Activated CD4-positive, alpha-beta T cell treated with anti-CD3 and anti-CD28 coated beads, Interleukin-2, amount 50 U/mL, for 48 hours (primary cell): ENCODE measurements around the gene RABL2B.
"Not testable (repeated sequence)": the region's sequence is repeated elsewhere in the genome, so short reads cannot be mapped to it uniquely, and the experiment has no call there.

Experiments used
- DNase-seq, 2 experiments: peaks; one replicate each; pipeline ENCODE4 v3.0.0-alpha.2; 2020

Gene RABL2B

DNA sequence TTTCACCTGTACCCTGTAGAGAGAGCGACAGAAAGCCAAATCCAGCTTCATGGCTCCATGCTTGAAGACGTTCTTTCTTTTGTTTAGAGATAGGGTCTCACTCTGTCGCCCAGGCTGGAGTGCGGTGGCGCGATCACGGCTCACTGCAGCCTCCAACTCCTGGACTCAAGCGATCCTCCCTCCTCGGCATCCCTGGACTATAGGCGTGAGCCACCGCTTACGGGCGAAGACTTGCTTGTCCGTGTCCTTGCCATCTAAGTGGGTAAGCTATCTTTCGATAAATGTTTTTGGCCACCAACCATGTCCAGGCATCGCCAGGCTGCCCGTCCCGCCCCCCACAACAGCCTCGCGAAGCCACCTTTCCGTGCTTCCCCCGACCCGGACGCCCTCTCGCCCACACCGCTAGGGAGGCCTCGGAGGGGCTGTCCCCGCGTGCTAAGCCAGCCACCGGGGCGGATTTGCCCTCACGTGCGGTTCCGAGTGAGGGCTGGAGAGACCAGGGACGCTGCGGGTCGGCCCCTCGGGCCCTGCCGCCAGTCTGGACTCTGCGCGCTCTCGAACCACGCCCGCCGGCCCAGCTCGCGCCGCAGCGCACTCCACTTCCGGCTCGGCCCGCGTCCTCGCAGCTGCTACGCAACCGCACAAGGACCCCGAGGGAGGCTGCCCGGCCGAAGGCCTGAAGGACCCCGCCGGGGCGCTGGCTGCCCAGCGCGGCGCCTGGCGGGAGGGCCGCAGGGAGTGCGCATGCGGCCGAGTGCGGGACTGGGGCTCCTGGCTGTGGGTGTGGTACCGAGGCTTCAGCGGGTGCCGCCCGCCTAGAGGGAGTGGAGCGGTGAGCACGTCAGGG, at the start of gene RABL2B:
TSS of gene RABL2B (minus strand) at position 604 of the 847 bp plus-strand sequence. CDS start 1,342 bp downstream, outside the sequence.
- DNase-seq: peak; percentile 88 to 90

DNA sequence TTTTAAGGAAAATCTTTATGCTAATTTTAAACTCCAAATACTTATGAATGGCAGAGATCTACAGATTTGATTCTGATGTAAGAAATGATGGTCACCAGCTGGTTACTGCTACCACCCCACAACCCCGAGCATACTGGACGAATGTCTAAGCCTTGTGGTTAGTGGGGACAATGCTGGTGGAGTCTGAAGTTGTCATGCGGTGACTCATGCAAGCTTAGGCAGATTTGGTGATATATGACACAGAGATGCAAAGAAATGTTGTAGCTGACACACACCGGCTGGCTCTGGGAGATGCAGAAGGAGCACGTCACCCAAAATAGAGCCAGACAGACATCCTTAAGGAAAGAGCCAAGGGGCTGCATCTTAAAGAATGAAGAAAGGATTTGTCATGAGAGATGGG, 3.5 kb upstream of the RABL2B start:
- DNase-seq: not testable (repeated sequence)

DNA sequence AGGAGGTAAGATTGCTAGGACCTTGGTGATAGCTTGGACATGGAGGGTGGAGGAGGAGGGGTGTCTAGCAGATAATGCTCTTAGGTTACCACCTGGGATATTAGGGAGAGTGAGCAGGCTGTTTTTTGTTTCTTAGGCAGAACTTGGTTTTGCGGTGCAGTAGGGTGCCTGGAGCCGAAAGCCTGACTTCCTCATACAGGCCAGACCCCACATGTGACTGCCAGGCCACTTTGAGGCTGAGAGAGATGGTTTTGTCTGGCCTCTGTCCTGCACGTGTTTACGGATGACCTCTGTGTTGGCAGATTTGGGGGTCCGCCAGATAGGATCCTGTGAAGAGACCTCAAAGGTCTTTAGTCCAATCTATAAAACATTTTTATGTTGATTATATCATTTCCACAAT, 1.9 kb upstream of the RABL2B start:
- DNase-seq: not testable (repeated sequence)

DNA sequence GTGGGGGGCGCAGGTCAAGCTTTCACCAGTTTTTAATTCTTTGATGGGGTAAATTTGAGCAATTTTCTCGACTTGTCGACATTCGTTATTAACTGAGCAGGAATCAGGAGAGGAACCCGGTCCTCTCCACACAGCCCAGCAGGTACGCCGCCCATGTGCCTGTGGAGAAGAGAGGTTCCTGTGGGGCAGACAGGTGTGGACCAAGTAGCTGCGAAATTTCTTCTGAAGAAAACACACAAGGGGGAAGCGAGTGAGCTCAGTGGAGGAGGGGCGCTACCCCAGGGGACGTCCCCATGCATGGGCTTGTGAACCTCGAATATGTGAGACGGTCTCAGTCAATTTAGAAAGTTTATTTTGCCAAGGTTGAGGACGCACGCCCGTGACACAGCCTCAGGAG, 442 bp upstream of the RABL2B start:
- DNase-seq: peak; percentile 6 to 23

DNA sequence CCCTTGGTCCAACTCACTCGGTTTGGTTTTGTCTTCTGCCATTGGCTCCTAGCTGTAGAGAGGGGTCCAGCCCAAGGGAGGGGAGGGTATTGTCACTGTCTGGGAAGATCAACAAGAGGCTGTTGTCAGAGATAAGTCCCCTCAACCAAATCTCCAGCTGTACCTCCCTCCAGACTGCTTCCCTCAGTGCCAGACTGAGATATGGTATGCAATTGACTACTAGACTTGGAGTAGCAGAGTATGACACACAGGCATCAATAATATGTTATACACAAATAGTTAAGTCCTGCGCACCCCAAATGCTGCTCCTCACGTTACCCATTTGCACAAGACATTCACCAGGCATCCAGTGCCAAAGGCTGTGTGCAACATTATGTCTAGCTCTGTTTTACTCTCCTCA, 1.2 kb downstream of the RABL2B start:
- DNase-seq: not testable (repeated sequence)

DNA sequence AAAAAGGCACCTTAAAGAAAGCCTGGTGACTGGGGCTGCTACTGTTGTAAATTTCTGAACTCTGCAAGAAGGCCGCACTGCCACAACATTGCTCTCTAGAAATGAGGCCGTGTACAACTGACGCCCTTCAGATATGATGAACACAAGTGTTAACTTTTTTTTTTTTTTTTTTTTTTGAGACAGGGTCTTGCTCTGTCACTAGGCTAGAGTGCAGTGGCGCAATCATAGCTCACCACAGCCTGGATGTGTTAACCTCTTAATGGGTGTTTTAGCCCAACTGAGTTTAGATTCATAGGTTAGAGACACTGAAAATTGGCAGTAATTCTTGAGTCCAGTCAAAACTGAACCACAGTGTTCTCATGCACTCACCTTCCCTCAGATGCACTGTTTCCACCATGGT, 3.2 kb downstream of the RABL2B start:
- DNase-seq: not testable (repeated sequence)

DNA sequence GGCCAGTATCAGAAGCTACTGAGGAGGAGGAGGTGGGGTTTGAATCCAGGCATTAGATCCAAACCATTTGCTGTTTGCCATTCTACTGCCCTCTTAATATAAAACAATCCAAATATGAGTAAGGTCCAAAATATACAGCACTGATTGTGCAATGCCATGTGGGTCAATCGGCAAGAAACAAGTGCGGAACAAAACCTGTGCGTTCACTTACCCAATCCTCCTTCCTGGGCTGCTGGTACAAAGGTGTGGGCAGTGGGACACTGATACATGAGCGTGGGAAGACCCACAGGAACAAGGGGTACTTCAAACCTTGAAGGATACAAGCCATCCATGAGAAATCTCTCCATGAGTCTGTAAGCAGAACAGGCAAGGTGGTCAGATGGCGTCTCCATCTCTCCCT, 5.8 kb downstream of the RABL2B start:
- DNase-seq: not testable (repeated sequence)

DNA sequence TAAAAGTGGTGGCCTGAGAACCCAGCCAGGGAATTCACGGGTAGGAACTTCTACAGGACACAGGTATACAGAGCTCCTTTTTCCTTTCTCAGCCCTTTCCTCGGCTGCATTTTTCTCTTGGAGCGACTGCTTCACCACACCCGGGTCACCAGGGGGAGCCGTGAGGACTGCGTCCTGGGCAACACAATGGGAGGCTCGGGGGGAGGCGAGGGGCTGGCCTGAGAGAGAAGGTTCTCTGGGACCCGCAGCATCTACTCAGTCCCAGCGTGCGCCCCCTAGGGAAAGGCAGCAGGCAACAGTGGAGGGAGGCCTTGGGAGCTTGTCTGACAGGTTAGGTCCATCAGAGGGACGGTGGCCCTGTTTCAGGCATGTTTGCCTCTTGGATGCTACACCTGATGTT, 8.3 kb downstream of the RABL2B start:
- peak; percentile 4 to 21 for DNase-seq

DNA sequence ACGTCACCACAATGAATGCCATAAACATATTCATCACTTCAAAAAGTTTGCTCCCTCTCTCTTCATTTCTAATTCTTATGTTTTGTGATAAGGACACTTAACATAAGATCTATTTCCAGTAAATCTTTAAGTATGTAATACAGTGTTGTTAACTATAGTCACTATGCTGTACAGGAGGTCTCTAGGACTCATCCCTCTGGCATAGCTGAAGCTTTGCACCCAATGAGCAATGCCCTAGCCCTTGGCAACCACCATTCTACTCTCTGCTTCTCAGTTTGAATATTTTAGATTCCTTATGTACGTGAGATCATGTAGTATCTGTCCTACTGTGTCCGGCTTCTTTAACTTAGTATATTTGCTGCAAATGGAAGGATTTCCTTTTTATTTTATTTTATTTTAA, 19.1 kb downstream of the RABL2B start:
- not testable (repeated sequence) for DNase-seq

DNA sequence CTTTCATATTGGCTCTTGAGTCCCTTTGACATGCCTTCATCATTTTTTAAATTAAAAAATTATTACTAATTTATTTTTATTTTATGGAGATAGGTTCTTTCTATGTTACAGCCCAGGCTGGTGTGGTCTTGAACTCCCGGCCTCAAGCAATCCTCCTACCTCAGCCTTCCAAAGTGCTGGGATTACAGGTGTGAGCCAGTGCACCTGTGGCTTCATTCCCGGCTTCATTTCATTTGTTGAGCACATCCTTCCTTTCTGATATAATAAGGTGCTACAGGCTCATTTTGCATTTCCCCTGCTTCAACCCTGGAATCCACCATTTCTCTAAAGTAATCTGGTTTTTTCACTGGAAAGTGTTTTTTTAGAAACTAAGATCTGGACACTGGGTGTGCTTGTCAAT, 21.6 kb downstream of the RABL2B start:
- not testable (repeated sequence) for DNase-seq

DNA sequence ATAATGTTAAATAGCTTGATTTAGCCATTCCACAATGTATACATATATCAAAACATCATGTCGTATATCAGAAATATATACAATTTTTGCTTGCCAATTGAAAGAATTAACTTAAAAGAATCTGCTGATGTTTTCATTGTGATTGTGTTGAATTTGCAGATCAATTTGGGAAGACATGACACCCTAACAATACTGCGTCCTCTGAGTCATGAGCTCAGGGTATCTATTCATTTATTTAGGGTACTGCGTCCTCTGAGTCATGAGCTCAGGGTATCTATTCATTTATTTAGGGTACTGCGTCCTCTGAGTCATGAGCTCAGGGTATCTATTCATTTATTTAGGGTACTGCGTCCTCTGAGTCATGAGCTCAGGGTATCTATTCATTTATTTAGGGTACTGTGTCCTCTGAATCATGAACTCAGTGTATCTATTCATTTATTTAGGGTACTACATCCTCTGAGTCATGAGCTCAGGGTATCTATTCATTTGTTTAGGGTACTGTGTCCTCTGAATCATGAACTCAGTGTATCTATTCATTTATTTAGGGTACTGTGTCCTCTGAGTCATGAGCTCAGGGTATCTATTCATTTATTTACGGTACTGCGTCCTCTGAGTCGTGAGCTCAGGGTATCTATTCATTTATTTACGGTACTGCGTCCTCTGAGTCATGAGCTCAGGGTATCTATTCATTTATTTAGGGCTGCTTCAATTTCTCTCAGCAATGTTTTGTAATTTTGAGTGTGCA, 23.7 kb downstream of the RABL2B start:
- DNase-seq: not testable (repeated sequence)

DNA sequence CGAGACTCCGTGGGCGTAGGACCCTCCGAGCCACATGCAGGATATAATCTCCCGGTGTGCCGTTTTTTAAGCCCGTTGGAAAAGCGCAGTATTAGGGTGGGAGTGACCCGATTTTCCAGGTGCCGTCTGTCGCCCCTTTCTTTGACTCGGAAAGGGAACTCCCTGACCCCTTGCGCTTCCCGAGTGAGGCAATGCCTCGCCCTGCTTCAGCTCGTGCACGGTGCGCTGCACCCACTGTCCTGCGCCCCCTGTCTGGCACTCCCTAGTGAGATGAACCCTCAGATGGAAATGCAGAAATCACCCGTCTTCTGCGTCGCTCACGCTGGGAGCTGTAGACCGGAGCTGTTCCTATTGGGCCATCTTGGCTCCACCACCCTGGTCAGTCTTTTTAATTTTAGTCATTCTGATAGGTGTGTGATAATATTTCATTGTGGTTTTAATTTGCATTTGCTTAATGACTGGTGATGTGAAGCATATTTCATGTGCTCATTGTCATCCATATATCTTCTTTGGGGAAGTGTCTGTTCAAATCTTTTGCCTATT, 26.4 kb downstream of the RABL2B start:
- peak; percentile 61 to 70 for DNase-seq

DNA sequence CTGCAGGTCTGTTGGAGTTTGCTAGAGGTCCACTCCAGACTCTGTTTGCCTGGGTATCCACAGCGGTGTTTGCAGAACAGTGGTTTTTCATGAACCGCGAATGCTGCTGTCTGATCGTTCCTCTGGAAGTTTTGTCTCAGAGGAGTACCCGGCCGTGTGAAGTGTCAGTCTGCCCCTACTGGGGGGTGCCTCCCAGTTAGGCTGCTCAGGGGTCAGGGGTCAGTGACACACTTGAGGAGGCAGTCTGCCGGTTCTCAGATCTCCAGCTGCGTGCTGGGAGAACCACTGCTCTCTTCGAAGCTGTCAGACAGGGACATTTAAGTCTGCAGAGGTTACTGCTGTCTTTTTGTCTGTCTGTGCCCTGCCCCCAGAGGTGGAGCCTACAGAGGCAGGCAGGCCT, 27.0 kb downstream of the RABL2B start:
- not testable (repeated sequence) for DNase-seq

DNA sequence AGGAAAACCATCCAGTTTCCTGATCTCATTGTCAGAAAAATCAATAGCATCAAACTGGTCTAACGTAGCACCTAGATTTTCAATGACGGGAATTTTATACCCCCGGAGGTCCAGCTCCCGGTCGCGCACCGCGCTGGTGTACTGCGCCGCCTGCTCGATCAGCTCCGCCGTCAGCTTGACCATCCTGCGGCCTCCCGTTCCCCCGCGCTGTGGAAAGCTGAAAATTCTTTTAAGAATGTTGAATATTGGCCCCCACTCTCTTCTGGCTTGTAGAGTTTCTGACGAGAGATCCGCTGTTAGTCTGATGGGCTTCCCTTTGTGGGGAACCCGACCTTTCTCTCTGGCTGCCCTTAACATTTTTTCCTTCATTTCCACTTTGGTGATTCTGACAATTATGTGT, 28.2 kb downstream of the RABL2B start:
- DNase-seq: not testable (repeated sequence)

DNA sequence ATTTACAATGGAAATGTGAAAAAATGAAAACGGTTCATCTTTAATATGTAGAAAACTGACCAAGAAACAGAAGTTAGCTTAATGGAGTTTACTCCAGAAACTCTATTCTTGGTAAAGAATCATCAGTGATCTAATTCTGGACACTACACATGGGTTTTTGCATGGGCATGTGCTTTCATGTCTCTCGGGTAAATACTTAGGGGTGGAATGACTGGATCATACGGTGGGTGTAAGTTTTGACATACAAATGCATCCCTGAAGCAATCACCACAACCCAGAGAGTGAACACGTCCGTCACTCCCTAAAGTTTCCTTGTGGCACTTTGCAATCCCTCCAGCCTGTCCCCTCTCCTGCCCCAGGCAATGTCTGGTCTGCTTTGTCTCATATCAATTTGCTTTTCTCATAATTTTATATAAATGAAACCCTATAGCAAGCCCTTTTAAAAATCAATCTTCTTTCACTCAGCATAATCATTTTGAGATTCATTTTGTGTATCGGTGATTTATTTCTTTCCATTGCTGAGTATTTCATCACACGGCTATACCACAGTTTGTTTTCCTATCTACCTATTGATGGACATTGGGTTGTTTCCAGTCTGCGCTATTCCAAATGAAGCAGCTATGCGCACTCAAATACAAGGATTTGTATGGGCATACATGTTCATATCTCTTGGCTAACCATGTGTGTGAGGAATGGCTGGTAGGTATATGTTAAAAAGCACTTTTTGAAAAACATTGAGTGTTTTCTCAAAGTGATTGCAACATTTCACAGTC, 33.9 kb downstream of the RABL2B start:
- not testable (repeated sequence) for DNase-seq

DNA sequence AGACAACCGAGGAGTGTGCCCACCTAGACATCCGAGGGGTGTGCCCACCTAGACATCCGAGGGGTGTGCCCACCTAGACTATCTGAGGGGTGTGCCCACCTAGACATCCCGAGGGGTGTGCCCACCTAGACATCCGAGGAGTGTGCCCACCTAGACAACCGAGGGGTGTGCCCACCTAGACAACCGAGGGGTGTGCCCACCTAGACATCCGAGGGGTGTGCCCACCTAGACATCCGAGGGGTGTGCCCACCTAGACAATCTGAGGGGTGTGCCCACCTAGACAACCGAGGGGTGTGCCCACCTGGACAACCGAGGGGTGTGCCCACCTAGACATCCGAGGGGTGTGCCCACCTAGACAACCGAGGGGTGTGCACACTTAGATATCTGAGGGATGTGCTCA, 34.8 kb downstream of the RABL2B start:
- not testable (repeated sequence) for DNase-seq

DNA sequence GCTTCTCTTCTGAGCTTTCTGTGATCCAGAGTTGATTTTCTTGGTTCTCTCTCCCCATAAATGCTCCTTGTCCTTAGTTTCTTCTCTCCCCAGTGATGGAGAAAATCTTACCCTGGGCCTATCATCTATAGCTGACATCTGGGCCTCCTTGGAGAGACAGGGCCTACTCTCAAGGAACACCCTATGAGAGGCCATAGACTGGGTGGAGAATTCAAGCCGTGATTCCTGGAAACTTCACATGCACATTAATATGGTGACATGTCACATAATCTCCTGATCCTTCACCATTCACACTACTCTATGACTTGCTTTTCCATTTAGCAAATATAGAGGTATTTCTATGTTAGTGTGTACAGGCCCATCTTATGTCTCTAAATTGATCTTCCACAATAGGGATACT, 35.9 kb downstream of the RABL2B start:
- DNase-seq: not testable (repeated sequence)

DNA sequence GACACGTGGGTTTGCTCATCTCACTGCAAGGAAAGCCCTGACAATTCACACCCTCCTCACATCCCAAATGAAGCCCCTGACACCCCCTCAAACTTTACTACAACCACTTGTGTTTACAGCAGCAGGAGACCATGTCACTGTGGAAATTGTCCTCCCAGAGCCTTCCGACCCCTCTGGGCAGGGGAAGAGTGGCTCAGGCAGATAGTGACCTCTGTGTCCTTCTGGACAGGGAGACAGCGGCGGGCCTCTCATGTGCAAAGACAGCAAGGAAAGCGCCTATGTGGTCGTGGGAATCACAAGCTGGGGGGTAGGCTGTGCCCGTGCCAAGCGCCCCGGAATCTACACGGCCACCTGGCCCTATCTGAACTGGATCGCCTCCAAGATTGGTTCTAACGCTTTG, 39.0 kb downstream of the RABL2B start:
- not testable (repeated sequence) for DNase-seq

DNA sequence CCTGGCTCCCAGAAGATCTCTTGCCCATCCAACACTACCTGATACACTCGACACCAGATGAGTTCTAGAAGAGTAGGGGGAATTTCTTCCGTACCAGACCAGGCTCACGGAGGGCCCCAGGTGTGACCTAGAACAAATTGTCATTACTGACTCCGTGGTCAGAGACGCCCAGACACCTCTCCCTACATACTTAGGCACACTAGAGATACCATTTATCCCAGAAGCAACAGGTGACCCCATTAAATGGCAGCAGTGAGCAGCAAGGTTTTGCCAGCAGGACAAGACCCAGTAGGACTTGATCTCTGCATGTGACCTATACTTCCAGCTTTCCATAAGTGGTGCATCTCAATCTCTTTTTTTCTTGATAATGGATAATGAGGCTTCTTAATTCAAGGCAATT, 42.7 kb downstream of the RABL2B start:
- DNase-seq: not testable (repeated sequence)

DNA sequence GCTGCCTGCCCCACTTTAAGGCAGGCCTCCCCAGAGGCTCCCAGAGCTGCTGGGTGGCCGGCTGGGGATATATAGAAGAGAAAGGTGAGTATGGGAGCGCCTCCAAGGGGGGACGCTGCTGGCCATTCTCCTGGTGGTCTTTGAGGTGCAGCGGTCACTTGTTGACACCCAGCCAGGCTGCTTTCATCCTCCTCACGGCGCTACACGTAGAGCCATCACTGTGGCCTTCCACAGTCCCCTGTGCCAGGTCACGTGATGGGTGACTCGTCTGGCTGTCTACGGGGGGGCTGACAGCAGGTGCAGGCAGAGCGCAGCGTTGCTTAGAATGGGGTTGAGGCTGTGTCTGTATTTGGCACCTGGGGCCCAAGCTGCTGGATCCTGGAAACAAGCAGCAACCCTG, 43.5 kb downstream of the RABL2B start:
- DNase-seq: no peak

DNA sequence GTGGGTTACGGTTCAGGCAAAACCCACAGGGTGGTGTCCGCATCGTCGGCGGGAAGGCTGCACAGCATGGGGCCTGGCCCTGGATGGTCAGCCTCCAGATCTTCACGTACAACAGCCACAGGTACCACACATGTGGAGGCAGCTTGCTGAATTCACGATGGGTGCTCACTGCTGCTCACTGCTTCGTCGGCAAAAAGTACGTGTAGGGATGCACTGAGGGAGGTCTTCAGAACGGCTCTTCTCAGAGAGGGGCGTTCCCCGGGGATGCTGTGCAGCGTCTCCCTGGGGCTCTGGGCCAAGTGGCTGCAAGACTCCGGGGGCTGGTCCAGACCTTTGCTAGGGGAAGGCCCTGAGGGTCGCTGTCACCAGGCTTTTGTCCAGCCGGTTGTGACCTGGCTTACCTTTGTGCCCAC, 44.2 kb downstream of the RABL2B start:
- no peak for DNase-seq

DNA sequence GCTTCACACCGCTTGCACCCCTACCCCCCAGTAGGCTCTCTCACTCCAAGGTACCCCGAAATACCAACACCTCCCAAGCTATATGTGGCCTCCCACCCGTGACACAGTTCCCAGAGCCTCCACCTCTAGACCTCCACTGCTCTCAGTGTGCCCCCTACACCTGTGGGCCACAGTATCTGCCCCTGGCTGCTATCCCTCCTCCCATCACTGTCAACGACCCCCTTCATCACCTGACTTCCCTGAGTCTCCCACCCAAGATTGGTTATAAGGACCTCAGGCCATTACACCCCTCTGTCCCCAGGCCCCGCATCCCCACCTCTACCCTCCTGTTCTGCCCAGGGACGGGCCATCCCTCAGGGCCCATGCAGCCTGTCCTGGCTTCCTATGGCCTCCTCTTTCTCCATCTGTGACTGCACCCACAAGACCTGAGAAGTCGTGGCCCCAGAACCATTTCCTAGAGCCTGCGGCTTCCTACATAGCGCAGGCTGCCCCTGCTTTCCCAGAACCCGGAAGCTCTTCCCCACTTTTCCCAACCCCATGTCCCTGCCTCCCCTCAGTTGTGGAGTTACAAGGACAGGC, 44.7 kb downstream of the RABL2B start:
- DNase-seq: no peak
